Stimulated activated CD8-positive, alpha-beta memory T cell treated with anti-CD3 and anti-CD28 coated beads, Interleukin-4, amount 100 ng/mL, for 4 hours (primary cell): ENCODE results near the gene FBXW2.

Experiments
- DNase-seq, 2 donors: peaks; one replicate each; pipeline ENCODE4 v3.0.0-alpha.2; 2020; ENCODE audit warnings: low read depth in 2 of 2, low spot score in 1 of 2

The FBXW2 gene

DNA sequence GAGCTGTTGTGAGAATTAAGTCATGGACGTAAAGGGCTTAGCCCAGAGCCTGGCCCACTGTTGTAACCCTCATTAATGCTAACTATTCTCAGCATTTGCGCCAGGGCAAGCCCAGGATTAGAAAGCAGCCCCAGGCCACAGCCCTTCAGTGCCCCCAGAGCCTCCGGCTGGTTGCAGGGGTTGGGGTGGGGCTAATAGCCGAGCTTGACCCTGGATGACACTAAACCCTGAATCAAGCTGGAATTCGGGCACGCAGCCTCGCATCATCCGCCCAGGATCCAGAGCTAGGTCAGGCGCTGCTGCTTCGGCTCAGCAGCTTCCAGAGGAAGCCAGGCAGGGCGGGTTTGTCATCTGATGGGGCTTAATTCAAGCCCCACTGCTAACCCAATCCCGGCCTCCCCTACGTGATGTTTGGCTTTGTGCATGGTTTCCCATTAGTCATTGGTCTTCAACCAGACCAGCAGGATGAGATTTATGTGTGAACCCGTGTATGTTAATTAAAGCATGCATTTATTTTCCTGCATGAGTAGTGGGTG is 77.8 kb downstream of the FBXW2 start:
- no peak for DNase-seq

- no peak for DNase-seq
These were observed 78.3 kb downstream of the FBXW2 start for GRCh38 chr9:120714846-120715388.

GRCh38 chr9:120714088-120714845 is 78.9 kb downstream of the FBXW2 start, which contains the start of gene MEGF9:
Gene MEGF9 (minus strand): TSS chr9:120714470. CDS start chr9:120714358, 112 bp downstream.
- peak; percentile 91 to 94 for DNase-seq

DNA sequence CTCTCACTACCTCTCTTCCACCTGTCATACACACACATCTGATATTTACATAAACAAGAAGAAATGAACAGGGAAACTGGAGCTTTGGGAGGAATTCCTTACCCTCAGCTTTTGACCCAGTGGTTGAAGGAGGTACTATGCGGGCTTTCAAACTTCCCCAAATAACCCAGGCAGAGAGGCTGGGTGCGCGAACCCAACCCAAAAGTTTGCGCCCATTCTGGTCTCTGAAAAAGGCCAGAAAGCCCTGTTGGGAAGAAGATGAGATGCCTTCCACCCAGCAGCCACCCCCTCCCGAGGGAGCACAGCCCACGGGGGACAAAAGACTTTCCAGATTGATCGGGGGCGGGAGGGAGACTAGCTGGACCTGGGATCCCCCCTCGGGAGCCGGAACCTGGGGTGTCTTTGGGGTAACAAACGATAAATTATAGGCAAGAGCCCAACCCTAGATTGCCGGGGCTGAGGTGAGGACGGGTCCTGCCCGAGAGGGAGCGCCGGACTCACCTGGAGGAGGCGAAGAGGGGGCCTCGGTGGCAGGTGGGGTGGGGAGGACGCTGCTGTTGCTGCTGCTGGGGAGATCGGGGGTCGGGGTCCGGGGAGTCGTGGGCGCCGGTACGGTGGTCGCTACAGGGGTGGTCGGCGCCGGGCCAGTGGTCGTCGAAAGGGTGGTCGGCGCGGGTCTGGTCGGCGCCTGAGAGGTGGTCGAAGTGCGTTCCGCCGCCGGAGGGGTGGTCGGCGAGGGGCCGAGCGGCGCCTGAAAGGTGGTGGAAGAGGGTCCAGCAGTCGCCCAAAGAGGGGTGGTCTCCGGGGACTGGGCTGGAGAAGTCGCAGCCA is 79.7 kb downstream of the FBXW2 start:
- no peak for DNase-seq

DNA sequence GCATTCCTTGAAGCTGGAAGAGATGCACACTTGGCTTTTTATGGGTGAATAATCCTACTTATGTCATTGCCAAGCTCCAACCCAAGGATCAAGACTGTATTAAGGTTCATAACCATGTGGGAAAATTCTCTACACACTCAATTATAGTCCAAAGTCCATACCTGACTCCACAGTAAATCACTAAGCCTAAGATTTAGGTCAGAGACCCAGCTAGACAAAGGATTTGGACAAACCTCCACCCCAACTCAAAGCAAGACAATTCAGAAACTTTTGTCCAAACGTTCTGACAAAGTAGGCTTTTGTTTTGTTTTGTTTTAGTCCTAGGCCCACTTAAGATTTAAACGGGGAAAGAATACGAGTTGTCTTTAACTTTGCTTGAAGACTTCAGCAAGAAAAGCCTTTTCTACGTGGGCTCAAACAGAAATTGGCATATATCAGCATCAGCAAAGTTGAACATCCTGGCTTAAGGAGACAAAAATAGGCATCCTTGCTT is 80.6 kb downstream of the FBXW2 start:
- no peak for DNase-seq

GRCh38 chr9:120711841-120712538 is 81.2 kb downstream of the FBXW2 start:
- no peak for DNase-seq

- no peak for DNase-seq
These were observed 81.9 kb downstream of the FBXW2 start for GRCh38 chr9:120711354-120711753.

- peak in 1 of 2 donors; percentile 5 for DNase-seq
These were observed 82.9 kb downstream of the FBXW2 start for GRCh38 chr9:120710110-120710981.

- no peak for DNase-seq
These were observed 84.5 kb downstream of the FBXW2 start for GRCh38 chr9:120708526-120709224.

DNA sequence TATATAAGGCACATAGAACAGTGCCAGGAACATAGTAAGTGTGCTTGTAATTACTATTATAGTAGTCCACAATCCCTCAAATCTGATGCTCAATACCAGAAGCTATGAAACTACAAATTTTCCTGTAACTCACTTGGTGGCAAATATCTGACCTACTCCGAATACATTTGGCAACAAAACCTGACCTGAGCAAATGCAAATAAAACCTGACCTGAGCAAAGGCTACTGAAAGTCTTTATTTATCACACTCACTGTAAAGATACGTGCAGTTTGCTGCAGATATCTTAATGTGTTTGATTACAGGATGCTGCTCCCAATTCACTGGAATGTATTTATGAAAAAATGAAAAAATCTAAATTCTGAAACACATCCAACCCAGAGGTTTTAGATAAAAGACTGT is 86.0 kb downstream of the FBXW2 start:
- DNase-seq, result no peak
